Measurements from ENCODE around the gene LRRC74A. TPM values are rescaled to one million over a fixed set of nuclear protein-coding genes. Genes with fewer than 3 reads are reported as not detected.
A peak's percentile ranks its signal among the peaks of the same experiment; 100 is the strongest.

The LRRC74A gene
- not detected for polyA plus RNA-seq (2013, experiment 1 of 2)
- polyA plus RNA-seq (2013, experiment 2 of 2), result not detected

- Histone ChIP-seq H3K27ac (ENCODE audit: low read depth, low read length) (no peak within 1 kb of the TSS), H3K18ac (ENCODE audit: low read length) (no peak within 1 kb of the TSS), H3K4me3 (ENCODE audit: low read length) (no peak within 1 kb of the TSS), H2BK5ac (ENCODE audit: low read length) (no peak within 1 kb of the TSS), H3K9ac (ENCODE audit: low read length) (no peak within 1 kb of the TSS), H3K79me2 (ENCODE audit: control insufficient read depth, insufficient read depth, low read length) (no peaks in the 10 kb centered on the region), H3K4me1 (ENCODE audit: control insufficient read depth, low read depth, low read length) (no peaks in the 10 kb centered on the region), H2AK5ac (ENCODE audit: low read length) (no peak within 1 kb of the TSS), H3K23ac (ENCODE audit: low read length) (no peak within 1 kb of the TSS), H3K4ac (ENCODE audit: low read depth, low read length) (no peak within 1 kb of the TSS), H4K8ac (ENCODE audit: low read depth, low read length) (no peak within 1 kb of the TSS), H3K79me1 (ENCODE audit: low read length) (no peaks in the 10 kb centered on the region), H4K5ac (ENCODE audit: low read length) (no peak within 1 kb of the TSS), H3K4me2 (ENCODE audit: low read length) (no peak within 1 kb of the TSS), H3K36me3 (ENCODE audit: control insufficient read depth, insufficient read depth, low read length) (no peaks in the 10 kb centered on the region), H2BK15ac (replicated peaks; ENCODE audit: low read depth) (no peak within 1 kb of the TSS), H3K56ac (ENCODE audit: low read length) (no peak within 1 kb of the TSS), H2BK120ac (ENCODE audit: low read depth, low read length) (no peak within 1 kb of the TSS), H3K27me3 (ENCODE audit: insufficient read depth, low read length, poor library complexity) (no peaks in the 10 kb centered on the region)
- no CpG with 5 or more reads among the region's 2 CpGs for WGBS (ENCODE audit: extremely low coverage, insufficient coverage, low lambda C conversion rate)
- no peak for DNase-seq
Measured at GRCh38 chr14:76826122-76826521, at the start of gene LRRC74A. LRRC74A (plus strand) TSS chr14:76826408; CDS start chr14:76826698, 290 bp downstream.

GRCh38 chr14:76776428-76777251 is 49.6 kb upstream of the LRRC74A start:
- H3K4me2 ChIP-seq (ENCODE audit: low read length), result no peak overlapping the region
- H3K9ac ChIP-seq (ENCODE audit: low read length), result no peak overlapping the region
- no peak overlapping the region for H3K4ac ChIP-seq (ENCODE audit: low read depth, low read length)
- no peaks in the 10 kb centered on the region for H3K36me3 ChIP-seq (ENCODE audit: control insufficient read depth, insufficient read depth, low read length)
- no peak overlapping the region for H4K8ac ChIP-seq (ENCODE audit: low read depth, low read length)
- H2BK5ac ChIP-seq (ENCODE audit: low read length), result no peak overlapping the region
- no peak overlapping the region for H4K5ac ChIP-seq (ENCODE audit: low read length)
- no peak overlapping the region for H3K23ac ChIP-seq (ENCODE audit: low read length)
- no peak overlapping the region for H3K4me3 ChIP-seq (ENCODE audit: low read length)
- H3K56ac ChIP-seq (ENCODE audit: low read length), result no peak overlapping the region
- no peak overlapping the region for H2AK5ac ChIP-seq (ENCODE audit: low read length)
- peak; percentile 39 for DNase-seq
- H3K27me3 ChIP-seq (ENCODE audit: insufficient read depth, low read length, poor library complexity), result no peaks in the 10 kb centered on the region
- H2BK120ac ChIP-seq (ENCODE audit: low read depth, low read length), result no peak overlapping the region
- no CpG with 5 or more reads among the region's 10 CpGs for WGBS (ENCODE audit: extremely low coverage, insufficient coverage, low lambda C conversion rate)
- no peak overlapping the region for H3K18ac ChIP-seq (ENCODE audit: low read length)
- H3K79me2 ChIP-seq (ENCODE audit: control insufficient read depth, insufficient read depth, low read length), result no peaks in the 10 kb centered on the region
- no peak overlapping the region for H2BK15ac ChIP-seq (replicated peaks; ENCODE audit: low read depth)
- H3K4me1 ChIP-seq (ENCODE audit: control insufficient read depth, low read depth, low read length), result peaks cover 15% of the 10 kb centered on the region
- H3K27ac ChIP-seq (ENCODE audit: low read depth, low read length), result no peak overlapping the region
- no peaks in the 10 kb centered on the region for H3K79me1 ChIP-seq (ENCODE audit: low read length)

- DNase-seq, result no peak
Measured at GRCh38 chr14:76777721-76778120, 48.5 kb upstream of the LRRC74A start.

GRCh38 chr14:76778546-76779215 is 47.5 kb upstream of the LRRC74A start:
- H3K27ac ChIP-seq (ENCODE audit: low read depth, low read length), result no peak overlapping the region
- H3K4me2 ChIP-seq (ENCODE audit: low read length), result no peak overlapping the region
- H3K27me3 ChIP-seq (ENCODE audit: insufficient read depth, low read length, poor library complexity), result no peaks in the 10 kb centered on the region
- H2BK5ac ChIP-seq (ENCODE audit: low read length), result no peak overlapping the region
- H2AK5ac ChIP-seq (ENCODE audit: low read length), result no peak overlapping the region
- no CpG with 5 or more reads among the region's 16 CpGs for WGBS (ENCODE audit: extremely low coverage, insufficient coverage, low lambda C conversion rate)
- H4K5ac ChIP-seq (ENCODE audit: low read length), result no peak overlapping the region
- H3K23ac ChIP-seq (ENCODE audit: low read length), result no peak overlapping the region
- H2BK15ac ChIP-seq (replicated peaks; ENCODE audit: low read depth), result no peak overlapping the region
- H3K79me1 ChIP-seq (ENCODE audit: low read length), result no peaks in the 10 kb centered on the region
- no peak overlapping the region for H3K4ac ChIP-seq (ENCODE audit: low read depth, low read length)
- H3K9ac ChIP-seq (ENCODE audit: low read length), result no peak overlapping the region
- no peak overlapping the region for H4K8ac ChIP-seq (ENCODE audit: low read depth, low read length)
- H3K36me3 ChIP-seq (ENCODE audit: control insufficient read depth, insufficient read depth, low read length), result no peaks in the 10 kb centered on the region
- no peaks in the 10 kb centered on the region for H3K79me2 ChIP-seq (ENCODE audit: control insufficient read depth, insufficient read depth, low read length)
- peaks cover 14% of the 10 kb centered on the region for H3K4me1 ChIP-seq (ENCODE audit: control insufficient read depth, low read depth, low read length)
- no peak overlapping the region for H3K56ac ChIP-seq (ENCODE audit: low read length)
- H3K18ac ChIP-seq (ENCODE audit: low read length), result no peak overlapping the region
- no peak for DNase-seq
- no peak overlapping the region for H2BK120ac ChIP-seq (ENCODE audit: low read depth, low read length)
- H3K4me3 ChIP-seq (ENCODE audit: low read length), result no peak overlapping the region

More at GRCh38 chr14:76777721-76778120, 48.5 kb upstream of the LRRC74A start:
- no peaks in the 10 kb centered on the region for H3K27me3 ChIP-seq (ENCODE audit: insufficient read depth, low read length, poor library complexity)
- H3K4me2 ChIP-seq (ENCODE audit: low read length), result no peak overlapping the region
- no peak overlapping the region for H3K56ac ChIP-seq (ENCODE audit: low read length)
- H3K9ac ChIP-seq (ENCODE audit: low read length), result no peak overlapping the region
- no peak overlapping the region for H4K5ac ChIP-seq (ENCODE audit: low read length)
- H3K4me1 ChIP-seq (ENCODE audit: control insufficient read depth, low read depth, low read length), result peaks cover 14% of the 10 kb centered on the region
- WGBS (ENCODE audit: extremely low coverage, insufficient coverage, low lambda C conversion rate), result no CpG with 5 or more reads among the region's 9 CpGs
- no peak overlapping the region for H3K18ac ChIP-seq (ENCODE audit: low read length)
- no peaks in the 10 kb centered on the region for H3K36me3 ChIP-seq (ENCODE audit: control insufficient read depth, insufficient read depth, low read length)
- H3K79me2 ChIP-seq (ENCODE audit: control insufficient read depth, insufficient read depth, low read length), result no peaks in the 10 kb centered on the region
- H3K23ac ChIP-seq (ENCODE audit: low read length), result no peak overlapping the region
- H4K8ac ChIP-seq (ENCODE audit: low read depth, low read length), result no peak overlapping the region
- H2AK5ac ChIP-seq (ENCODE audit: low read length), result no peak overlapping the region
- no peak overlapping the region for H2BK15ac ChIP-seq (replicated peaks; ENCODE audit: low read depth)
- H2BK120ac ChIP-seq (ENCODE audit: low read depth, low read length), result no peak overlapping the region
- no peak overlapping the region for H3K4ac ChIP-seq (ENCODE audit: low read depth, low read length)
- no peak overlapping the region for H3K4me3 ChIP-seq (ENCODE audit: low read length)
- H3K27ac ChIP-seq (ENCODE audit: low read depth, low read length), result no peak overlapping the region
- no peaks in the 10 kb centered on the region for H3K79me1 ChIP-seq (ENCODE audit: low read length)
- H2BK5ac ChIP-seq (ENCODE audit: low read length), result no peak overlapping the region

- H3K79me2 ChIP-seq (ENCODE audit: control insufficient read depth, insufficient read depth, low read length), result no peaks in the 10 kb centered on the region
- no CpG with 5 or more reads among the region's 7 CpGs for WGBS (ENCODE audit: extremely low coverage, insufficient coverage, low lambda C conversion rate)
- H2BK15ac ChIP-seq (replicated peaks; ENCODE audit: low read depth), result no peak overlapping the region
- no peak overlapping the region for H2BK5ac ChIP-seq (ENCODE audit: low read length)
- no peak overlapping the region for H3K9ac ChIP-seq (ENCODE audit: low read length)
- no peak overlapping the region for H3K18ac ChIP-seq (ENCODE audit: low read length)
- no peak overlapping the region for H2BK120ac ChIP-seq (ENCODE audit: low read depth, low read length)
- no peak for DNase-seq
- no peak overlapping the region for H4K8ac ChIP-seq (ENCODE audit: low read depth, low read length)
- H3K4me3 ChIP-seq (ENCODE audit: low read length), result no peak overlapping the region
- H4K5ac ChIP-seq (ENCODE audit: low read length), result no peak overlapping the region
- no peak overlapping the region for H3K4ac ChIP-seq (ENCODE audit: low read depth, low read length)
- H3K79me1 ChIP-seq (ENCODE audit: low read length), result no peaks in the 10 kb centered on the region
- no peak overlapping the region for H3K4me2 ChIP-seq (ENCODE audit: low read length)
- H3K27me3 ChIP-seq (ENCODE audit: insufficient read depth, low read length, poor library complexity), result no peaks in the 10 kb centered on the region
- peaks cover 10% of the 10 kb centered on the region for H3K4me1 ChIP-seq (ENCODE audit: control insufficient read depth, low read depth, low read length)
- H3K27ac ChIP-seq (ENCODE audit: low read depth, low read length), result no peak overlapping the region
- H3K36me3 ChIP-seq (ENCODE audit: control insufficient read depth, insufficient read depth, low read length), result no peaks in the 10 kb centered on the region
- no peak overlapping the region for H2AK5ac ChIP-seq (ENCODE audit: low read length)
- no peak overlapping the region for H3K56ac ChIP-seq (ENCODE audit: low read length)
- no peak overlapping the region for H3K23ac ChIP-seq (ENCODE audit: low read length)
Measured at GRCh38 chr14:76779221-76780057, 46.8 kb upstream of the LRRC74A start.
